NCI-H345 treated with DMSO at 0.1 percent for 48 hours (cell line): Measurements from ENCODE around the gene FAF1.
"Not testable (repeated sequence)": the region's sequence is repeated elsewhere in the genome, so short reads cannot be mapped to it uniquely, and the experiment has no call there.

Source experiments
- DNase-seq: peaks from one replicate; lab custom pipeline; 2025; ENCODE audit not compliant: unreplicated experiment; lab: John Stamatoyannopoulos, UW

FAF1 gene

DNA sequence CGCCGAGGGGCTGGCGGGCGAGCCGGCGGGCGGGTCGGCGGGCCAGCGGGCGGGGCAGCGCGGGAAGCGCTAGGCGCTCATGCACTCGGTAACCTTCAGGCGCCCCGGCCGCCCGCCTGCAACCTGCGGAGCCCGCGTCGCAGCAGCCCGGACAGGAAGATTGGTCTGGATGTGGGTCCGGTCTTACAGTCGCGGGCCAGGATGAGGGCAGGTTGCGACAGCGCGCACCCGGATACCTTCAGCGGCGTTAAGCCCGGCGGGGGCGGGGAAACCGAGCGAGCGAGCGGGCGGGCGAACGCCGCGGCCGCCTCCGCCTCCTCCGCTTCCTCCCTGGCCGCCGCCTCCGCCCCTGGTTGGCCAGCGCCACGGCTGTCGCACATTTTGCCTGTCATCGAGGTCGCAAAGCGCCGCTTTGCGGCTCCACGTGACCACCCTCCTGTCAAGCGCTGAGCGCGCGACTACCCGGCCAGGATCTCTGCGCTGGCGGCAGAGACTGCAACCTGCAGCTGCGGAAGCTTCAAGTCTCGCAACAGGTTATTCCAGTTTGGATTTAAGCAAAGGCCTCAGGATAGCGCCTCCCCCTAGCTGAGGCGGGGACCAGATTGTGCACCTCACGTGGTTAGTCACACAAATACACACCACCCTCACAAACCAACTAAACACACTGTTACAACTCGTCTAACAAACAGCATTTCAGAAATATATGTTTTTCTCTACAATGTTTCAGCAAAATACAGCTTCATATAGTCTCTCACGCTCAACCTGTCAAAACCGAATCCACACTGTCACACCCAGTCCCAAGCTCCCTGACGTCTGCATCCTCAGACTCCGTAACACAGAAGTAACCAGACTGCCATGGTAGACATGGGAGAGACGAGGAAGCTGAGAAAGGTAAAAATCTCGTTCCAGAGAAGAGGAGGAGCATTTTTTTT lies at the start of gene FAF1:
Gene FAF1 (minus strand): TSS at position 355 of the 932 bp plus-strand sequence. CDS start 456 bp downstream, outside the sequence.
- peak; percentile 92 for DNase-seq

DNA sequence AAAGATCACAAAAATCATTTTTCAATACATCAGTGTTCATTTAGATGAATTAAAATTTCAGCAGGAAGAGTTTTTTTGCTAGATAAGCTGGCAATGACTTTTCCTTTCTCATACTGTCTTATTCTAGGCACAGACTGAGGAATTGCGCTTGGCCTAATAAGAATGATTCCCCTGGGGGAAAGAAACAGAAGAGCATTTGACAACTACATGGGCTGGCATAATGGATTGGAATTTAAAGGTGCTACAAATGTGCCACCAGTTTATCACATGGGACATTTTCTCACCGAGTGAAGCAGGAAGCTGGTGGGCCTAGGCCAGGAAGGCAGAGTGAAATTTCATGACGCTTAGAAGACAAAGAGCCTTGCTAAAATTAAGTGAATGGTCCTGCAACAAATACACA lies 49.3 kb upstream of the FAF1 start:
- no peak for DNase-seq

DNA sequence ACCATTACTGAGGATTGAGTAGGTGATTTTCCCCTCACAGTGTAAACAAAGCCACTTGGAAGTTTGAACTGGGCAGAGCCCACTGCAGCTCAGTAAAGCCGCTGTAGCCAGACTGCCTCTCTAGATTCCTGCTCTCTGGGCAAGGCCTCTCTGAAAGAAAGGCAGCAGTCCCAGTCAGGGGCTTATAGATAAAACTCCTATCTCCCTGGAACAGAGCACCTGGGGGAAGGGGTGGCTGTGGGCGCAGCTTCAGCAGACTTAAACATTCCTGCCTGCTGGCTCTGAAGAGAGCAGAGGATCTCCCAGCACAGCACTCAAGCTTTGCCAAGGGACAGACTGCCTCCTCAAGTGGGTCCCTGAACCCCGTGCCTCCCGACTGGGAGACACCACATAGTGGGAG lies 45.5 kb upstream of the FAF1 start:
- DNase-seq: not testable (repeated sequence)

DNA sequence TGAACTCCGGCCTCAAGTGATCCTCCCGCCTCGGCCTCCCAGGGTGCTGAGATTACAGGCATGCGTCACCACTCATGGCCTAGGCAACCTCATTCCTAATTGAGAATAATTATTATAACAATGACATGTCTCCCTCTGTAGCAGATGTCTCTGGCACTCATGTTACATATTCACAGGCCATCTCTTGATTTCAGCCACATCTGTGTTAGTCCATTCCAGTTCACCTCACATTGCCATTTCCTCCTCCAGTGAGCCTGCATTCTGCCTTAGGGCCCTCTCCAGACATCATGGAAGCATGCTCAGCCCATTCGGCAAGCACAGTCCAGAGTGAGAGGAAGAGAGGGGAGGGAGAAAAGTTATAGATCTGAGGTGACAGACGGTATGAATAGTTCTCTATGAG lies 42.4 kb upstream of the FAF1 start:
- no peak for DNase-seq

DNA sequence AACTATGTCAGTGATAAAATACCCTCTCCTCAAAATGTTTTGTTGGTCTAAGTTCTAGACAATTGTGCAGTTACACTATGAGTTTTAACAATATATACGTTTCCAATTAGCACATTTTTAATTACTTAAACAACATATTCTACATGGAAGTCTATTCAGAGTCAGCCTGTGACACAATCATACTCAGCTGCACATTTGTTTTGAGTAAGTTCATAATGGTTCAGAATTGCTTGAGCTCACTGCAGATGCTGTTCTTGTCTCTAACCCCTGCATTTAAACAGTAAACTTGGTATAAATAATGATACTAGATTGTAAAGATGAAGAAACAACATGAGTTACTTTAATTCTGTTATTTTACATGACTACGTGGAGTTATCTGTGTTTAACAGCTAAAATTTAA lies 40.6 kb upstream of the FAF1 start:
- DNase-seq: no peak

DNA sequence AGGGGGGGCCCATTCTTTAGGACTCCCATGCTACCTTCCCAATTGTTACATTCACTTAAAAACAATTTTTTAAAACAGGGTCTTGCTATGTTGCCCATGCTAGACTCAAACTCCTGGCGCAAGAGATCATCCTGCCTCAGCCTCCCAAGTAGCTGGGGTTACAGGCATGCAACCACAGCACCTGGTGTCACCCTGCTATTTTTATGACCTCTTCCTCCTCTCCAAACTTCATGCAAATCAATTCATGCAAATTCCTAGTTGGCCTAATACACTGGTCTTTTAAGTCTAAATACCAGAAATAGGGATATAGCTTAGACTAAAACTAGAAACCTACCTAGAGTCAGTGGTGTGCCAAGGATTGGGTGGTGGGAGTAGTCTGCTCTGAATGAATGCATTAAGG lies 40.1 kb upstream of the FAF1 start:
- no peak for DNase-seq

DNA sequence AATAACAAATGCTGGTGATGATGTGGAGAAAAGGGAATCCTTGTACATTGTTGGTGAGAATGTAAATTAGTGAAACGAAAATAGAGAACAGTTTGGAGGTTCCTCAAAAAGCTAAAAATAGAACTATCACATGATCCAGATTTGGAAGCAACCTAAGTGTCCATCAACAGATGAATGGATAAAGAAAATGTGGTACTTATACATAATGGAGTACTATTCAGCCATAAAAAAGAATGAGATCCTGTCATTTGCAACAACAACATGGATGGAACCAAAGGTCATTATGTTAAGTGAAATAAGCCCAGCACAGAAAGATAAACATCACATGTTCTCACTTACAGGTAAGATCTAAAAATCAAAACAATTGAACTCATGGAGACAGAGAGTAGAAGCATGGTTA lies 39.3 kb upstream of the FAF1 start:
- DNase-seq: not testable (repeated sequence)

DNA sequence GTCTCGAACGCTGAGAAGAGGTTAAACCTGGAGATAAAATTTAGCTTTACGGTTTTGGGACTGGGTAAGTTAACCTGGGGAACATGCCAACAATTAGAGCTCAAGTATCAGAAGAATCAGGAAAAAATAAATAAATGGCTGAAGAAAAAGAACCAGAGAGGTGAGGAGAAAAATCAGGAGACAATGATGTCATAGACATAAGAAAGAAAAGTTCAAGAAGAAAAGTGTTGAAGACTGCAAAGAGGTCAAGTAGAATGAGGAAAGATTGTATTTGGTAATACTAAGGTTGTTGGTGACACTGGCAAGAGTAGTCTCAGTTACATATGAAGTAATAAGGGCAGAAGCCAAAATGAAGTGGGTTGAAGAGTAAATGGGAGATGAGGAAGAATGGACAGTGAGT lies 36.0 kb upstream of the FAF1 start:
- DNase-seq: no peak

DNA sequence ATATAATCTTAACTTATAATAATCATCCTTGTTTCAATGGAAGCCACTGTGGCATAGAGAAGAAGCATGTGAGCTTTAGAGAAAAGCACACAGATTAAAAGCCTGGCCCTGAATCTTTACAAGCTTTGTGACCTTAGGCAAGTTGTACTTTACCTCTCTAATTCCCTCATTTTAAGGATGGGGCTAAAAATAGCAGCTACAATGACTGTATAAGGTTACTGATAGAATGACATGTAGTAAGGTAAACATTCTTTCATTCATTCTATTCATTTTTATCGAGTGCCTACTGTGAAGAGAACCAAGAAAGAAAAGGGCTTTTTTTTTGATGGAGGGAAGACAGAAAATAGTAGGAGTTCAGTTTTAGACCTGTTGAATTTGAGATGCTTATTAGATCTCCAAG lies 35.6 kb upstream of the FAF1 start:
- DNase-seq: peak; percentile 82

DNA sequence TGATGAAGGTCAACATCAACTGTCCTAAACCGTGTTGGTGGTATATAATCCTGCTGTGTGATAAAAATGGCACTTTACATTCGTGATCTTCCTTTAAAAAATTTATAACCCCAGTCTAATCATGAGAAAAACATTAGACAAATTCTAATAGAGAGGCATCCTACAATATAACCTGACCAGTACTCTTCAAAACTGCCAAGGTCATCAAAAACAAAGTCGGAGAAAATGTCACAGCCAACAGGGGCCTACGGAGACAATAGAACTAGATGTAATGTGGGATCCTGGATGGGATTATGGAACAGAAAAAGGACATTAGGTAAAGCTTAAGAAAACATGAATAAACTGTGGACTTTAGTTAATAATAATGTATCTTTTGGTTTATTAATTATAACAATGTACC lies 34.9 kb upstream of the FAF1 start:
- DNase-seq: no peak

DNA sequence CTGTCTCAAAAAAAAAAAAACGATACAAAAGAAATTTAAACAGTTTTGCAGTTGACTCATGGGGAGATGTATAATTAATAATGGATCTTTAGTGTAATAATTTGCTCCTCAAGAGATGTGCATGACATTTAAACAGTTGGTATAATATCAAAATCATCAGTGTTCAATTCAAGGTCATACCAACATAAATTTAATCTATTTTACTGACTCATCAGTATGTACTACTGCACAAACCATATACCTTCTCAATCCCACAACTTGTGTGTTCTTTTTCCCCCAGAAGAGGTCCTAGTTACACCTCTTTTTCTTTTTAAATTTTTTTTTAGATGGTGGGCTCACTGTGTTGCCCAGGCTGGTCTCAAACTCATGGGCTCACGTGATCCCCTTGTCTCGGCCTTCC lies 33.6 kb upstream of the FAF1 start:
- DNase-seq: no peak

DNA sequence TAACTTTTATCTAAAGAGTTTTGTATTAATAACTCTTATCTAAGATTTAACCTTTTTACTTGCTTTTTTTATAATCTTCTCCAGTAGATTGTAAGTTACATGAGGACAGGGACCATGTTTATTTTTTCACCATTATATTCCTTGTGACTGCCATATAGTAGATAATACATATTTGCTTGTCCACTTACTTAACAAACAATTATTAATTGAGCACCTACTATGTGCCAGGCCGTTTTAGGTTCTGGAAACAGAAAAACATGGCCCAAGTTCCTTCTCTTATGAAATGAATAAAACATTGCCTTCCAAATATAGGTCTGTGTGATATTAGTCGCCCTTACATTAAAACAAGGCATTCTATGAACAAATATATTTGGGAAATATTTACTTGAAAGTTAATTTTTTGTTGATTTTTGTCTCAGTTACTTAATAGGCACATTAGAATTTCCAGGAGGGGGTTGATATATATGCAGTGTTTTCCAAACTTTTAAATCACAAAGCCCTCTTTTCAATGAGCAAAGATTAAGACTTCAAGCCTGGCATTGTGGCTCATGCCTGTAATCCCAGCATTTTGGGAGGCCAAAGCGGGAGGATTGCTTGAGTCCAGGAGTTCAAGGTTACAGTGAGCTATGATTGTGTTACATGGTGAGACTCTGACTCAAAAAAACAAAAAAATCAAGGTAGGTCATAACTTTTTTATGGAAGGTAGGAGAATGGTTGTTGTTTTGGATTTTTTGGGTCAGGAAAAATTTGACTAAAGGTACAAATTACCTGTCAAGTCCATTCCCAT lies 32.7 kb upstream of the FAF1 start:
- no peak for DNase-seq

DNA sequence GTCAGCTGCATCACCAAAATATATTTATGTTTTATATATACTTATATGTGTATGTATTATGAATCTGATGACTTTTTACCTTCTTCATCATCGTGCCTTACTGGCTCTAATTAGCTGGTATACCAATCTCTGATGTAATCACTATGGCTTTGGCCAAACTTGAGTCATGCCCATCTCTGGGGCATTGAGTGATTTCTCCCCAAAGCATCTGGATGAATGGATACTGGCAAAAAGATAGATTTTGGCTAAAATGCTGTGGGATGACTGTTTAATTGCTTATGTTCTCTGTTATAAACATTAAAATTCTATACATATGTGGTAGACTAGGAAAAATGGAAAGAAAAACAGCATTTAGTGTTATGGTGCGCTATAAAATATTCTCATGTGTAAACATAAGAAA lies 29.6 kb upstream of the FAF1 start:
- no peak for DNase-seq

DNA sequence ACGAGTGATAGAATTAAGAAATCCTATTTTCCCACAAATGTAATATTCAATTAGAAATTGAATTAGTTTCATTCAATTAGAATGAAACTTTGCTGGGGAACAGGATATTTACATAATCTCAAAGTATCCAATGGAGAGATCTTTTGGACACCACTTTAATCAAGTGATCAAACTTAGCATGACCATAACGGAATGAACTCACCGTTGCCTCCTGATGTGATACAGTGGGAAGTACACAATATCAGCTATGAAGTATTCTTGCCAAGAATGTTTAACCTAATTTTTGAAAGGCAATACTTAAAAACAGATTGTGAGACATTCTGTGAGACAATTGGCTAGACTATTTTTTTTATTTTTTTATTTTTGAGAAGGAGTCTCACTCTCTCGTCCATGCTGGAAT lies 26.6 kb upstream of the FAF1 start:
- DNase-seq: no peak

DNA sequence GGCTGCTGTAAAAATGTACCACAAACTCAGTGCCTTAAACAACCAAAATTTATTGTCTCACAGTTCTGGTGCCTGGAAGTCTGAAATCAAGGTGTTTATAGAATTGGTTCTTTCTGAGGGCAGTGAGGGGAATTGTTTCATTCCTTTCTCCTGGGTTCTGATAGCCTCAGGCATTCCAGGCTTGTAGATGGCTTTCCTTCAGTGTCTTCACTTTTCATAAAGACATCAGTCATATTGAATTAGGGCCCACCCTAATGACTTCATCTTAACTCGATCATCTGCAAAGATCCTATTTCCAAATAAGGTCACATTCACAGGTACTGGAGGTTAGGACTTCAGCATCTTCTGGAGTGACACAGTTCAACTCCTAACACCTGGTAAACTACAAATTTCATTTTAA lies 25.0 kb upstream of the FAF1 start:
- DNase-seq: no peak

DNA sequence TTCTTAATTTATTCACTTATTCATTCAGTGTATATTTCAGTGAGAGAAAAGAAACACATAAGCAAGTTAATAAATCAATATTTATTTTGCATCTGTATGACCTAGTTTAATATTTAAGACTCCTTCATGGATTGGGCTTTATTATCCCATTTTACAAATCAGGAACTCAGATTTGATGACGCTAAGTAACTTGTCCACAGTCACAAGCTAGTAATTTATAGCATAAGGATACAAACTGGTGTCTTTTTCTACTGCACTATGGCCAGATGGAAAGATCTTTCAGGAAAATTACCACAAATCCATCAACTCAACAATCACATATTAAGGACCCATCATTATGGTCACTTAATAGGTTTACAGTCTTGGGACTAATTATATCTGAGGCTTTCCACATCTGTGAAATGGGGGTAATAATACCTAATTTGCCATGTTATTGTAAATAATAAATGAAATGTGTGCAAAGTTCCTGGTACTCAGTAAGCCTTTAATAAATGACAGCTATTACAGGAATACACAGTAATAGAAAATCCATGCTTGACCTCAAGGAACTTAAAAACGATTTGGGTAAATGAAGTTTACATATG lies 23.2 kb upstream of the FAF1 start:
- no peak for DNase-seq

DNA sequence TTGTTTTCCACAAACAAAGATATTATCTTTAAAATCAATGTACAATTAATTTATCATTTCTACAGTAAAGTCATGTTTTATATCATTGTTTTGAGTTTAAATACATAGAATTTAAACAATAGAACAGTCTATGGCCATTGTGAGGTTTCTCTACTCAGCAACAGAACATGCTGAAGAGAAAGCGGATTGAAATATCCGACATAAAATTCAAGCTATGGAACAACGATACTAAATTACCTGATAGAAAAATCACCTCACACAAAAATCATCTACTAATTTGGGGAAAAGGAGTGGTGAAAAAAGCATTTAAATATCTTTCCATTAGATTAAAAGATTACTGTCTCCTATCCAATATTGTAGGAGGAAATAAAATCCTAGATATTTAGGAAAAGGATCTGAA lies 22.5 kb upstream of the FAF1 start:
- no peak for DNase-seq

DNA sequence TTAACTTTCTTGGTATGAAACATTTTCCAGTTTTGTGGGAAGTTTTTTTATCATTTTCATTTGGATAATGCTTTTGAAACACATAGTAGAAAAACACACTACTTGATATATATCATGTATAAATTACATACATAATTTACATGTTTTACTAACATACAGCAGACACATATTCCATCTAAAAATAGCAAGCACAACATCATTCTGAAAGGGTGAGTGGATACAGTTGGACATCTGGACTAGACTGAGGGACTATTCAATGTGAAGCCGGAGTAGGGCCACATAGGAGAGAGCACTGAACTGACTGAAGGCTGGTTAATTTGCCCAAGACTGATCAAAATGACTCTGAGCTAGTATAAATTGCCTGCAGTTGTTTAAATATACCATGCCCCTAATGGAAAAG lies 21.7 kb upstream of the FAF1 start:
- DNase-seq: peak; percentile 36

DNA sequence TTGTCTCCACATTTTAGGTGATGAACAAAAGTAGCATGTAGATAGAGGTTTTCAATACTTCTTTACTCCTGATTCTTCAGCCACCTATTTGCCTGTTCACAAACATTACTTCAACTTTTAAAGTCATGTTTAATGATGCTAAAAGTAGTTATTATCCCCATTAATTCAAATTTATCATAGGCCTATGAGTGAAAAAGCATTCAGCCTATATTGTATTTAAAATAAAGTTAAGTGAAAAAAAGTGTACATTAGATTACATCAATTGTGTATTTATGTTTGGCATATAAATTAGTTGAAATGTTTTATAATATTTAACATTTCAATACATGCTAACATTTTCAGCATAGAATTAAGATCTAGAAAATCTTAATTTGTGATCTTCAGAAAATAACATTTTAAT lies 20.4 kb upstream of the FAF1 start:
- DNase-seq: no peak

DNA sequence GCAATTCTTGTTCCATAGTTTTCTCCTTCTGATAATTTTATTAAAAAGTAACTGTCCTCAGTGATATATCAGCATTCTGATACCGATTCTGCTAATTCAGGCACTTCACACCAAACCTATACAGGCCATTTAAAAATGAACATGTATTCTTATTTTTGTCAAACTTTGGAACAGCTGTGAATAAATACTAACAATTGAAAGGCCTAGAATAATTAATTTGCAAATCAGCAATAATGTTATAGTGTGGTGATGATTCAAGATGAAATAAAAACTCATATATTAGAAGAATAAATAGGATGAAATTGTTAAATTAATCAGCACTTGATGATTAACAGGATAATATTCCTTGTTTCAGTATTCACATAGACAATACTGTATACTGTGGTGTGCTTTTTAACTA lies 19.9 kb upstream of the FAF1 start:
- DNase-seq: peak; percentile 57

DNA sequence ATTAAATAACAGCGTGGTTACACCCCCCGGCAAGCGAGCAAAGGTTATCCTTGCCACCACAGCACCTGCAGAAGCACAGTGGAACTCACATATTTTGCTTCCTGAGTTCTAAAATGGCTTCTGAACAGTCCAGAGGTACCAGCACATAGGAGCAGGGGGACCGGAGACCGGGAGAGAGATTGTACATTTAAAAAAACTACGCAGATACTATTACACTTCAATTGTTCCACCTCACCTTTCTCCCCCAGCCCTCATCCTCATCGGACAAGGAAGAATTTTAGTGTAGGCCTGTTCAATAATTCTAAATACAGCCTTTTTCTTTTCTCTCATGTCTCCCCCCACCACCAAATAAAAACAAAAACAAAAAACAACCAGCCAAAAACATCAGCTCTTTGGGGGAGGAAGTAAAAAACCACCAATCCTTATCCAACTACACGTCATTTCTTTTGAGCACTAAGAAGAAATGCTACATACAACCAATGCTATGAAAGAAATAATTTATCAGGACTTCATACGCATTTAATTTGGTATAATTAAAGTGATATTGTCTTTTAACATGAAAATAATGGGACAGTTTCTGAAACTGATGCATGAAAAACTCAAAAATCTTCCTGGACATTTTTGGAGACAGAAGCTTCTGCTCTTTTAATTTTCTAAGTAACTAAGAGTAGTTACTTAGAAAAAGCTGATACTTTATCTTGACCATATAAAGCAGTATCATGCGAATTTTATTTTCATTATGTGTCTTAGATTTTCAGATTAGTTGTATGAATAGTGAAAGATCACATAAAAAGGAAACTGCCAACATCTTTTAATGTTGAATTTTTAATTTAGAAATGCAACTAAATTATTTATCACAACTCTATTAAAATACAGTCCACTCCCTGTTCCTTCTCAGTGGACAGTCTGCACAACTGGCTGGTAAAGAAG lies 19.1 kb upstream of the FAF1 start:
- peak; percentile 75 for DNase-seq
